HFF-Myc (cell line): ENCODE measurements around the gene AGAP1.

Experiments
- DNase-seq: peaks from one replicate; pipeline ENCODE4 v3.0.0-alpha.2; 2011; ENCODE audit warnings: low read depth; ENCODE audit errors: extremely low read depth
- H3K4me3 ChIP-seq: replicated peaks from 2 replicates; pipeline ENCODE4 v1.5.1; 2011; ENCODE audit warnings: low read depth, mild to moderate bottlenecking, control low read depth, low read length
- TF ChIP-seq, protein P1 (sequence below): IDR thresholded peaks from 2 replicates; pipeline ENCODE4 v1.5.1; 2012; ENCODE audit warnings: mild to moderate bottlenecking, low read depth, low read length, control low read depth; ENCODE audit errors: missing control alignments

AGAP1 gene

DNA sequence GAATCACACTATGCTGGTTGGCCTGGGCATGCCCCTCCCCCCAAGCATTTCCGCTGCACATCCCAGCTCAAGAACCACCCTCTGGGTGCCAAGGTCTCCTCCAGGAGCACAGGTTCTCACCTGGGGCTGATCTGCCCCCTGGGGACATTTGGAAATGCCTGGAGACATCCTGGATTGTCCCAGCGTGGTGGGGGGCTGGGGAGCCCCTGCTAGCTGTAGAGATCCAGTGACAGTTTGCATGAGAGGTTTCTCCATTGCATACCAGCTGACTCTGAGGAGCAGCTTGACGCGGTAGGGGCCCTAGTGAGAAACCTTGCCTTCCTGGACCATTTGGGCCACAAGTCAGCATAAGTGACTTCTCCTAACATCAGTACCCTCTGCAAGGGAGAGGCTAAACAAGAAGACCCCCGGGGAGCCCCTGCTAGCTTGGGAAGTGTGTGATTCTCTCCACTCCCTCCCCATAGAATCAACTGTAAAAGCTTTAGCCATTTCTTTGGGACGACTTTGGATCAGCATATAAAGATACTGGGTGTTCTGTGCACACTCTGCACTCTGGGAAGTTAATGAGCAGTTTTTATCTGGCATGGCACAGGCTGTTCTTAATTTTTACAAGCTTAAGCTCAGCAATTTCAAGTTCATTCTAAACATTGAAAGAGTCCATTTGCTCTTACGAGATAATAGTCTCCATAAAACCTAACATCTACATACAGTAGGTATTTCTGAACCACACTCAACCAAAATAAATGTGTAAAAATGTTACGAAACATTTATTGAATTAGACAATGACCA is 580.2 kb downstream of the AGAP1 start:
- H3K4me3 ChIP-seq: no peak overlapping the region
- no peak for DNase-seq

DNA sequence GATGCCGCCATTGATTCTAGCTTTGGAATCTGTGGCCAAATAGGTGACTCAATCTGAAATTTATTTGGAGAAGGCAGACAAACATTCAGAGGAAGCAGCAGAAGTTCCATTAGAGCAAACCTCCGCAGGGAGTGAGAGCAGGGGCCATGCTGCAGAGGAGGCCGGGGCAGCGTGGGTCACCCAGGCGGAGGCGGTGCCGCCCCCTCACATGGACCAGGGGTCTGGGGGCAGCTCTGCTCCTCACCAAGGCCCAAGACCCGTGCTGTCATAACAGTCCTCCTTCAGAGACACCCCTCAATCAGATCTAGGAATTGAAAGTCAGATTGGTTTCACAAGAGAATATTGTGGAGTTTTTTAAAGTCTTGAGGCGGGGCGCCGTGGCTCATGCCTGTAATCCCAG is 582.0 kb downstream of the AGAP1 start:
- no peak overlapping the region for H3K4me3 ChIP-seq
- DNase-seq: no peak
- TF ChIP-seq, protein P1, sequence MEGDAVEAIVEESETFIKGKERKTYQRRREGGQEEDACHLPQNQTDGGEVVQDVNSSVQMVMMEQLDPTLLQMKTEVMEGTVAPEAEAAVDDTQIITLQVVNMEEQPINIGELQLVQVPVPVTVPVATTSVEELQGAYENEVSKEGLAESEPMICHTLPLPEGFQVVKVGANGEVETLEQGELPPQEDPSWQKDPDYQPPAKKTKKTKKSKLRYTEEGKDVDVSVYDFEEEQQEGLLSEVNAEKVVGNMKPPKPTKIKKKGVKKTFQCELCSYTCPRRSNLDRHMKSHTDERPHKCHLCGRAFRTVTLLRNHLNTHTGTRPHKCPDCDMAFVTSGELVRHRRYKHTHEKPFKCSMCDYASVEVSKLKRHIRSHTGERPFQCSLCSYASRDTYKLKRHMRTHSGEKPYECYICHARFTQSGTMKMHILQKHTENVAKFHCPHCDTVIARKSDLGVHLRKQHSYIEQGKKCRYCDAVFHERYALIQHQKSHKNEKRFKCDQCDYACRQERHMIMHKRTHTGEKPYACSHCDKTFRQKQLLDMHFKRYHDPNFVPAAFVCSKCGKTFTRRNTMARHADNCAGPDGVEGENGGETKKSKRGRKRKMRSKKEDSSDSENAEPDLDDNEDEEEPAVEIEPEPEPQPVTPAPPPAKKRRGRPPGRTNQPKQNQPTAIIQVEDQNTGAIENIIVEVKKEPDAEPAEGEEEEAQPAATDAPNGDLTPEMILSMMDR: no peak

More for the DNA sequence above, 580.2 kb downstream of the AGAP1 start:
- TF ChIP-seq, protein P1: no peak

DNA sequence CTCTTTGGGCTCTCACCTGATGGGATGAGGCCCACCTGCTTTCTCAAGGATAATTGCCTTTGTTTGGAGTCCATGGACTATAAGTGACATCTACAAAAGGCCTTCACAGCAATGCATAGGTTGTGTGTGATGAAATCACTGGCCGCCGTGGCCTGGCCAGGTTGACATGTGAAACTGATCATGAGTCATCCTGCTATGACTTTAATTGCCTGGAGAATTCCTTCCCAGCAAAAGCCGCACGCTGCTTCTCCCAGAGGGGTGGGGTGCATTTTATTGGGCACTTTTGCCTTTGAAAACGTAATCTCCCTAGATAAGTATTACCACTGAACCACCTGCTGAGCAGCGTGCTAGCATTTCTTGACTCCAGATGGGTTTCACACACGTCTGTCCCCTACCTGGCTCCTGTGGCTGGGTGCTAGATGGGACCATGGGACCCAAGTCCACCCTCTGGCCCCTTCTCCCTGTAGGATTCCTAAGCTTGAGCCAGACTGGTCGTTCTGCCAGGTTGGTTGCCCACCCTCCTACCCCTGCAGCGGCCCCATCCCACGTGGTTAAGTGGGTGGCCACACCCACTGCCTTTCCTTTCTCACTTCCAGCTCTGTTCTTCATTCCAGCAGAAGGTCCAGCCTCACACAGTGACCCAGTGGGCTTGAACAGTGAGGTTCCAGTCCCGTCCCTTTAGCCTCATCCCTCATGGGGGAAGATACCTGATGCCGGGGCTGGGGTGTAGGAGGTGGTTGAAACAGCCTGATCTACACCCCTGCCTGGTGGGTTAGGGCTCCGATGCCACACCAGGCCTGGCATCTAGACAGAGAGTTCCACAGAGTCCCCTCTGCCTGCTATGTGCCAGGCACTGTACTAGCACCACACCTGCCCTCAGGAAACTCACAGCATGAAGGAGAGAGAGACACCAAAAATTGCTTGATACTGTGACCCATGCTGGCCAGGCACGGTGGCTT is 584.7 kb downstream of the AGAP1 start:
- peak; percentile 79 for DNase-seq
- no peak overlapping the region for H3K4me3 ChIP-seq
- TF ChIP-seq, protein P1: no peak

DNA sequence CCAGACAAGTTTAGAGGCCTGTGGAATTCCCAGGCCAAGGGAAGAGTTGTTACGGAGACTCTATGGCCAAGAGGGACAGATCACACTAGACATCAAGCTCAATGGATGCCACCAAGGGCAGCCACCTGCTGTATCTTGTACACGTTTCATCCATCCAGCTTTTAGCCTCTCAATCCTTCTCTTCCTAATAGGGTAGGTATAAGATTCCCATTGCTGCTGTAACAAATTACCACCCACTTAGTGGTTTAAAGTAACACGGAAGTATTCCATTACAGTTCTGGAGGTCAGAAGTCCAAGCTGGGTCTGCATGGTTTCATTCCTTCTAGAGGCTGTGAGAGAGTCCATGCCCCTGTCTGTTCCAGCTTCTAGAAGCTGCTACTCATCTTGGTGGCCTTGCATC is 586.6 kb downstream of the AGAP1 start:
- H3K4me3 ChIP-seq: no peak overlapping the region
- no peak for DNase-seq
- TF ChIP-seq, protein P1: no peak

DNA sequence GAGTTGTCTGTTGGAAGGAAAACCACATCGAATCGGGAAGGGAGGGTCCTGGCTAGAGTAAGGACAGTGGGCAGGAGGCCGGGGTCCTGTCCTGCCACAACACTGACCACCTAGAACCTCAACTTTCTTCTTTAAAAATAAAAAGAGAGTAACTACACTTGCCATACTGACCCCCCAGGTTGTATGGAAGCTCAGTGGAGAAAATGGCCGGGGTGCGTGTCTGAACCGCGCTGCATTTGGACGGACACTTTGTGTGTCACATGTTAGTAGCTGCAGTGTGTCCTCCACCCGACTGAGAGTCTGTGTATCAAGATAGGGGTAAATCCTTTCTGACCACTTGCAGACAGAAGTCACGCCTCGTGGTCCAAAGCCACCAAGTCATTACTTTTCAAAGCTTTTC is 587.3 kb downstream of the AGAP1 start:
- TF ChIP-seq, protein P1: no peak
- H3K4me3 ChIP-seq: no peak overlapping the region
- no peak for DNase-seq

DNA sequence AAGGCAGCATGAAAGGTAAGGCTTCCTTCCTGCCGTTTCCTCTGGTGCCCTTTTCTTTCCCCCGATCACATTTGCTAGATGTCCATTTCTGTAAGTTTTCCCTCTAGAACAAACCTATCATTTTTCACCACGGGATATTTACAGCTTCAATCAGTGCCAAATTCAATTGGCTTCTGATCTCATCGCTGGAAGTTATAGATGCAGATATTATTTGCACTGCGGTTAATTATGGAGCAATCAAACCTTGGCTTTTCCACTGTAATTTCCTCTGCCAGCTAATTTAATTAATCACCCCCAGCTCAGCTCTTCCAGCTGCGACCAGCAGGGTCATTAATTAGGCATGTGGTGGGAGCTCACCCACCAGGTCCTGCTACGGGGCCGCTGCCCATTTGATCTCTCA is 588.2 kb downstream of the AGAP1 start:
- TF ChIP-seq, protein P1: no peak
- no peak for DNase-seq

More for the DNA sequence above, 588.2 kb downstream of the AGAP1 start:
- no peak overlapping the region for H3K4me3 ChIP-seq
